ENCODE results near the gene VCAN.

- TF ChIP-seq SUZ12 (IDR thresholded peaks at IDR 0.05; ENCODE audit: extremely low read depth, insufficient read depth, insufficient read length) (no peak), ZNF274 (IDR thresholded peaks at IDR 0.05; ENCODE audit: low read depth, low read length) (no peak), YY1 (IDR thresholded peaks at IDR 0.05; ENCODE audit: insufficient read depth, insufficient read length) (no peak)
Observed at GRCh38 chr5:83553000-83553486, 81.5 kb downstream of the VCAN start.
